GM12892 (cell line): ENCODE data around the gene CDH4.

ENCODE experiments used
- POLR2A ChIP-seq: IDR thresholded peaks from 2 replicates; pipeline ENCODE4 v1.6.1; 2011; ENCODE audit warnings: low read depth, low read length, control low read depth
- POLR2AphosphoS5 ChIP-seq: IDR thresholded peaks from 2 replicates; pipeline ENCODE4 v1.6.1; 2011; ENCODE audit warnings: low read depth, low read length, control low read depth

DNA sequence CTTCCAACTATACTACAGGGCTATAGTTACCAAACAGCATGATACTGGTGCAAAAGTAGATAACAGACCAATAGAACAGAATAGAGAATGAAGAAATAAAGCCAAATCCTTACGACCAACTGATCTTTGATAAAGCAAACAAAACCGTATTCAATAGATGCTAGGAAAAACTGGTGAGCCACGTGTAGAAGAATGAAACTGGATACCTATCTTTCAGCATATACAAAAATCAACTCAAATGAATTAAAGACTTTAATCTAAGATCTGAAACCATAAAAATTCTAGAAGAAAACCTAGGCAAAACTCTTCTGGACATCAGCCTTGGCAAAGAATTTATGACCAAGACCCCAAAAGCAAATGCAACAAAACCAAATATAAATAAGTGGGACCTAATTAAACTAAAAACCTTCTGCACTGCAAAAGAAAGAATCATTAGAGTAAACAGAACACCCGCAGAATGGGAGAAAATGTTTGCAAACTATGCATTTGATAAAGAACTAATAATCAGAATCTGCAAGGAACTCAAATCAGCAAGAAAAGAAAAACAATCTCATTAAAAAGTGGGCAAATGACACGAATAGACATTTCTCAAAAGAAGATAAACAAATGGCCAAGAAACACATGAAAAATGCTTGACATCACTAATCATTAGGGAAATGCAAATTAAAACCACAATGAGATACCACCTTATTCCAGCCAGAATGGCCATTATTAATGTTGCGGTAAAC, 703.8 kb downstream of the CDH4 start:
- TF ChIP-seq POLR2A = no peak
- no peak for TF ChIP-seq POLR2AphosphoS5
